Stimulated activated CD8-positive, alpha-beta memory T cell treated with anti-CD3 and anti-CD28 coated beads, Interleukin-4, amount 100 ng/mL, for 1 hour (primary cell): ENCODE data around the gene CABLES2.
"Not testable (repeated sequence)": the region's sequence is repeated elsewhere in the genome, so short reads cannot be mapped to it uniquely, and the experiment has no call there.

Source experiments
- DNase-seq, 2 donors: peaks; one replicate each; pipeline ENCODE4 v3.0.0-alpha.2; 2020; ENCODE audit warnings: low read depth in 2 of 2, low spot score in 1 of 2

The CABLES2 gene

DNA sequence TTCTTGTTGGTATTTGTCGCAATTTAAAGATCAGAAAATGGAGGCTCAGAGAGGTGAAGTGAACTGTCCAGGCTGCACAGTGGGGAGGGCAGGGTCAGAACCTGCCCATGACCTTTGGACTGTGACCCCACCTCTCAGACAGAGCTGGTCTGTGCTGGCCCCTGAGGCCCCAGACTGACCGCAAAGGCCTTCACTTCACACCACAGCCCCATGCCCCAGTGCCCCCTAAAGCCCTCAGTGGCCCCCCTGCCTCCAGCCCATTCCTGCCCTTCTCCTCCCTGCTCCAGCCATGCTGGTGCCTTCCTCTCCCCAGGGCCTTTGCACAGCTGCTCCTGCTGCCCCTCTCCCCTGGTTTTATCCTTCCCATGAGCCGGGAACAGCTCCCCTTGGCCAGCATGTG lies 29.6 kb upstream of the CABLES2 start:
- DNase-seq = no peak

DNA sequence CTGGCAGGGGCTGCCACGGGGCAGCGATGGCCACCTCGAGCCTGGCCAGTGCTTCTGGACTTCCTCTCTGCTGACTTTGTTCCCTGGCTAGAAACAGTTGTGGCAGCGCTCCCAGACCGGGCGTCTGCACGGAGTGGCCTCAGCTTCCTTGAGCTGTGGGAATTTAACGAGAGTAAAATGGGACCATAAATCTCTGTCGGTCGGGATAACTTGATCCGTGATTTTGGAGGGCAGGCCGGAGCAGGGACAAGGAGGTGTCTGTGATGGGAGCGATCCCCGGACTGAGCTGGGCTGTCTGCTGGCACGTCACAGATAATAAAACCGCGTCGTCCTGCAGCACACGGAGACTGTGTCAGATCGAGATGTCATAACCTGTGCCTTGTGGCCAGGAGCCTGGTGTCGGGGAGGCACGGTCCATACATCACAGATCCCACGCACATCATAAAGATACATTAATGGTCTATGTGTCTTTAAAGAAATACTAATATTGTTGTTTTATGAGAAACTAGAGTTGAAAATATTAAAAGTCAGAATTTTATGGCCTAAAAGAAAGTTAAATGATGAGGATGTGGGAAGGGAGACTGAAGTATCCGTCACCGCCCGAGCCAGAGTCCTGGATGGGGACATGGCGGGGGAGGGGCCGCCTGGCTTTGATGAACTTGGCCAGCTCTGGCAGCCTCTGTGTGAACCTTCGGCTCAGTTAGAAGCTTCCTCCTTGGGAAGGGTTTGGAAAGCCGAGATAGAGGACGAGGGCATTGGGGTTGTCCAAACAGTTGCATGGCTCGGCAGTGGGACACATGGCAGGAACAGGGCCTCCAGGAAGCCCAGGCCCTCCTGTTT lies 26.8 kb upstream of the CABLES2 start:
- DNase-seq = no peak

DNA sequence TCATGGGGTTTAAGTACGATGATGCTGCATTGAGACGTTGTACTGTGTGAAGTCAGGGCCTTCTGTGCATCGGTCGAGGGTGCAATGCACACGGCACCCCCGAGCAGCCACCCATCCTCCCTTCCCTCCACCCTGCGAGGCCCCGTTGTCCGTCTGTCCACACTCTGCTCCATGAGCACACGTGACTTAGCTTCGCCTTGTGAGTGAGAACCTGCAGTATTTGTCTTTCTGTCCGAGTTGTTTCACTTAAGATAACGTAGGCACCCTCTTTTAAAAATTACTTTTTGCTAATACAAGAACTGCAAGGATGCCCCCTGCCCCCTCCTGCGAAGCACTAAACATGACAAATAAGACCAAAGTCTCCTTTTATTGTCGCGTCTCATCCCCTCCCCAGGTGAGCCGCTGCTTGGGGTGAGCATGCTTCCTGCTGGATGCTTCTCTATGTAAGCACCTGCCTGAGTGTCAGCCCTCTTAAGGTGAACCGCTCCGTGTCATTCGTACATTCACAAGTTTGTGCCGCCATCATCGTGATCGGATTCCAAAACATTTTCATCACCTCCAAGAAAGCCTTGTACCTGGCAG lies 23.9 kb upstream of the CABLES2 start:
- DNase-seq = no peak

DNA sequence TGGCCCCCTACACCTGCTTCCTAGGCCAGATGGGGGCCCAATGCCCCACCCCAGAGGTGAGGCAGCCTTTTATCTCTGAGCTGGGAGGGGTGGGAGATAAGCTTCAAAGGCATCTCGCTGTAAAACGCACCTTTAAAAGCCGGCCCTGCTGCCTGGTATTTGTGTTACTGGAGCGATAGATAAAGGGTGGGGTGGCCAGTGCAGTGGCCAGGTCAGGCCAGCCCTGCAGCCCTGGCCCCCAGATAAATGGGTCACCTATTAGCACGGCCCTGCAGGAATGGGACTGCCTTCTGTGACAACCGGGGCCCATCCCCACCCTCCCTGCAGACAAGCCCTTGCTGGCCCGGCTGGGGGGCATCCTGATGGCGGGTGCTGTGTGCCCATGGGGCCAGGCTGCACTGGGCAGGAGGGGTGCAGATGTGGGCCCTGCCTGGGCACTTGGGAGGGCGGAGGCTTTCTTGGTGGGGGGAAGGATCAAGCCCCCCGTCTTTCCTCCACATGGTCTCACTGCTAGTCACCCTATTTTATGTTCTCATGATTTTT lies 23.3 kb upstream of the CABLES2 start:
- DNase-seq = no peak

DNA sequence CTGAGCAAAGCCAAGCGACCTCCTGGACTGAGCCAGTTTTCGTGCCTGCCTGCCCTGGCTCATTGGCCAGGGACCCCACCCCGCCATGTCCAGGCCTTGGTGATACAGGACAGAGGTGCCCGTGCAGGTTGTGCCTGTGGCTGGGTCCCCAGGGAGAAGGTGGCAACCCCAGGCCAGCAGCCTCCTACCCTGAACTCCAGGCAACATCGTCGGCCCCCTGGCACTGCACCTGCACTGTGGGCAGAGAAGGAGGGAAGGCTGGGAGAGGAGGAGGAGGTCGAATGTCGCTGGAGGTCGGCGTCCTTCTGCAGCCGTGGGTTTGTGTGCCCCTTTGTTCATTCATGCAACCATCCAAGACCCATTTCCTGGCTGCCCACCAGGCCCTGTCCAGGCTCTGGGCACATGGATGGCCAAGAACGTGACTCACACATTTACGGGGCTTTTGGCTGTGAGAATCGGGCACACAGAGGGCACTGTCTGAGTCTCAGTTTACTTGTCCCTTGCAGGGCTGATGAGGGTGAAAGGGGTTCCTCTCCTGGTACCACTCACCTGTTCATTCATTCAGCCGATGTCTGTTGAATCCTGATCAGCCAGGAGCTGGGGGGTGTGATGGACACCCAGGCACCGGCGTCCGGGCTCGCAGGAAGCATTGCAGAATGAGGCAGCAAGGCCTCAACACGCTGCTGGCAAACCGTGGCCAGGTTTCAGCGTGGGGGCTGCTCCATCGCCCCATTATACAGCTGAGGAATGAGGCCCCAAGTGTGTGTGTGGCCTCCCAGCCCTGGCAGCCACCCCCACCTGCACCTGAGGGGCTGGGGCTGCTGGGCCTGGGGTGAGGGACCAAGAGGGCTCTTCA lies 22.6 kb upstream of the CABLES2 start:
- no peak for DNase-seq

DNA sequence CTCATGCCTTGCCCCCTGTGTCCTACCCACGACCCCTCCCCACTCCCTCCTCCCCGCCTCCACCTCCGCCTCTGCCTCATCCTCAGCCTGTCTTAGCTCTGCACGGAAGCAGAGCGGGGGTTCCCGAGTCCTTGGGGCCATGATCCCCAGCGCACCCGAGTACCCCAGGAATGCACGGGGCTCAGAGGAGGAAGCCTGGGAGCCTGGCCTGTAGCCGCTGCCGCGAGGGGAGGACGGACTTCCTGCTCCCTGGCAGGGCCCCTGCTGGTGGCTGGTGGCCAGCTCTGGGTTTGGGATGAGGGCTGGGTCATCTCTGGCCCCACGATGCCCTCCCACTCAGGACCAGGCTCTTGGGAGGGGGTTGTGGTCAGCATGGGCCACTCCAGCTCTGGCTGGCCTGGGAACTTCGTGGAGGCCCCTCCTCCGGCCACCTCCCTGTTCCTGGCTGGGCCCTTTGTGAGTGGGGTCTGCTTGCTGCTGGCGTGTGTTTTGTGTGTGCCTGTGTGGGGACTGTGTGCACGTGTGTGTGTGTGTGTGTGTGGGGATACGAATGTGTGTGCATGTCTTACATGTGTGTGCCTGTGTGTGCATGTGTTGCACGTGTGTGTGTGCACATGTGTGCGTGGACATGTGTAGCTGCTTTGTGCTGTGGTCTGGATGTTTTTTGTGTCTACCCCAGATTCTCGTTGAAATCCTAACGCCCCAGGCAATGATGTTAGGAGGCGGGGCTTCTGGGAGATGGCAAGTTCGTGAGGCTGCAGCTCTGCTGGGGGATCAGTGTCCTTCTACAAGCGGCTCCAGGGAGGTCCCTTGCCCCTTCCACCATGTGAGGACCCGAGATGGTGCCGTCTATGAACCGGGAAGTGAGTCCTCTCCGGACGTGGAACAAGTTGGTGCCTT lies 21.6 kb upstream of the CABLES2 start:
- no peak for DNase-seq

DNA sequence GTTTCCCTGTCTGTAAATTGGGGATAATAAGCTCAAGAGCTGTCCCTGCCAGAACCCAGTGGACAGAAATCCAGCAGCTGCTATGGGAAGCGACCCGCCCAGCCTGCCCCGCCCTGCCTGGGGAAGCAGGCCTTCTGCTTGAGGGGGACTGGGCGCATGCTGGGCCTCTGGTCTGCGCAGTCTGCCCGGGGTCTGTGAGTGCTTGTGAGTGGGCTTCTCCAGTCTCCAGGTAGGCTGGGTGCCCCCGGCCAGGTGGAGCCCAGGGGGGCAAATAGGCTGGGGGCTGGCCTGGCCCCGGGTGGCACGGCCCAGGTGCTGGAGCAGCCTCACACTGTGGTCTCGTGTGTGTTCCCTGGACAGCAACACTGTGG lies 20.9 kb upstream of the CABLES2 start:
- DNase-seq = no peak

DNA sequence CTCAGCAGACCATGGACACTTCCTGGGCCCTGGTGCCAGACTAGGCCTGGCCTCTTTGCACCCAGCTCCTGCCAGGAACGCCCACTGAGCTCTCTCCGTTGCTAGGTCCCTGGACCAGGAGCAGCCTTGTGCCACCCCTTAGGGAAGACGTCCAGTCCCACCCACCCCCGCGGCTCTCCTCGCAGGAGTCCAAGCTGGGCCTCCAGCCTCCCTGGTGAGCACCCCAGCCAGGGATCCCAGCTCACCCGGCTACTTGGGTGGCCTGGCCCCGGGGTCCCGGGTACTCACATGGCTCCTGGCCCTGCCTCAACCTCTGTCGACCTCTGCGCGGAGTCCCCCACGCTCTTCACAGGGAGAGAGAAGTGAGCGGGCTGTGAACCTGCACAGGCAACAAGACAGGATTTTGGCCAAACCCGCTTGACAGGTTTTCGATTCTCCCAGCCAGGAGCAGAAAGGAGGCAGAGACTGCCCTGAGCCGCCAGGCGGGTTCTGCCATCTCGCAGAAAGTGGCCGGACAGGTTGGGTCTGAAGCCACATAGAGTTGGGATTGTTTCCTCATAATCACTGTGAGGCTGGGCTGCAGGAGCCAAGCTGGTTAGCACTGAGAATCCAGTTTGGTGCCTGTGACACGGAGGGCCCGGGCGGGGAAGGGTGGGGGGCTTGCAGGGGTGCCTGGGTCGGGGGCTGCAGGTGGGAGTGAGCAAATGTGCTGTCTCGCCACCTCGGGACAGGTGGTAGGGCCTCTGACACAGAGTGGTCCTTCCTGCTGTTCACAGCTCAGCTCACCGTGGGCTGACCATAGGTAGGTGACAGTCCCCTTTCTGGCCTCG lies 20.3 kb upstream of the CABLES2 start, which contains the start of gene RBBP8NL:
TSS of gene RBBP8NL (minus strand) at position 368 of the 830 bp plus-strand sequence. CDS start 7,892 bp downstream, outside the sequence.
- DNase-seq = no peak

DNA sequence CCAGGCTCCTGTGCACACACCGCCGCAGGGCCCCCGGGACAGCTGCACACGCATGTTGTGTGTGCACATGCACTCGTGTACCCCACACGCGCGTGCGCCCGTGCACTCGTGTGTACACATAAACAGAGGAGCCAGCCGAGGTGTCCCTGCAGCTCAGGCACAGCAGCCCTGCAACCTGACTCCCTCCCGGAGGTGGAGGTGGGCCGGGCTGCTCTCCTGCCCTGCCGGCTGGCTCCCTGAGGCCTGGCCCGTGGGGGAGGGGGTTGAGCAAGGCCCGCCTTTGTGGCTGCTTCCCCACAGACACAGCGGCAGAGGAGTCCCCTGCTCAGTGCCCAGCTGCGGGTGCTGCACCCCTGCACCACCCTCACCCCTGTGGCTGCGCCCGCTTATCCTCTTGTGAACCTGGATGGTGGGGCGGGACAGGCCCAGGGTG lies 19.6 kb upstream of the CABLES2 start:
- no peak for DNase-seq

DNA sequence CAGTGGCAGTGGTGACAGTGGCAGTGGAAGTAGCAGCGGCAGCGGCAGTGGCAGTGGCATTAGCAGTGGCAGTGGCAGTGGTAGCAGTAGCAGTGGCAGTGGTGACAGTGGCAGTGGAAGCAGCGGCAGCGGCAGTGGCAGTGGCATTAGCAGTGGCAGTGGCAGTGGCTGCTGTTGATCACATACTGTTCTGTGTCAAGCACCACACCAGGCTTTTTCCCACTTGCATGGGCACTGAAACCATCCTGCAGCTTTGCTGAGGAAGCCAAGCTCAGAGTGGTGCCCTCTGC lies 18.9 kb upstream of the CABLES2 start:
- DNase-seq = not testable (repeated sequence)

DNA sequence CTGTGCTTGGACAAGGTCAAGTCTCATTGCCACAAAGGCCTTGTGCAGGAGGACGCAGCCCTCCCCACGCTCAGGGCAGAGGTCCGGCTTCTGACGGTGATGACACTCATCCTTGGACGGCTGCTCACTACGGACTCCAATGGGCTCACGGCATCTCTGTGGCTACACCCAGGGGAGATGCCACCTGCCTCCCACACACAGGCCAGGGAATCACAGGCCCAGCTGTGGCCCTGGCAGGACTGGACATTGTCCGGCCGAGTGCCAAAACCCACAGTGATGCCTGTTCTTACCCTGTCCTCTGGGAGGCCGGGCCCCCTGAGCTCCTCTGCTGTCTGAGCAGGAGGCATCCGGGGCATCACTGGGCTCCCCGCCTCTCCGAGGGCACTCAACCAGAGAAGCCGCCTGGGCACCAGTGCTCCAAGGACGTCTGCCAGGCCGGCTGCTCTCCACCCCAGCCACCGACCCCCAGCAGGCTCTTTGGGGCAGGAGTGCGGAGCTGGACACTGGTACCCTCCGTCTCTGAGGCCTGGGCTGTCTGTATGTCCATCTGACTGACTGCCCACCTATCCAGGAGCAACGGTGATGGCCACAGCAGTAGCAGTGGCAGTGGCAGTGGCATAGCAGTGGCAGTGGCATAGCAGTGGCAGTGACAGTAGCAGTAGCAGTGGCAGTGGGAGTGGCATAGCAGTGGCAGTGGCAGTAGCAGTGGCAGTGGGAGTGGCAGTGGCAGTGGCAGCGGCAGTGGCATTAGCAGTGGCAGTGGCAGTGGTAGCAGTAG lies 18.4 kb upstream of the CABLES2 start:
- DNase-seq = no peak

DNA sequence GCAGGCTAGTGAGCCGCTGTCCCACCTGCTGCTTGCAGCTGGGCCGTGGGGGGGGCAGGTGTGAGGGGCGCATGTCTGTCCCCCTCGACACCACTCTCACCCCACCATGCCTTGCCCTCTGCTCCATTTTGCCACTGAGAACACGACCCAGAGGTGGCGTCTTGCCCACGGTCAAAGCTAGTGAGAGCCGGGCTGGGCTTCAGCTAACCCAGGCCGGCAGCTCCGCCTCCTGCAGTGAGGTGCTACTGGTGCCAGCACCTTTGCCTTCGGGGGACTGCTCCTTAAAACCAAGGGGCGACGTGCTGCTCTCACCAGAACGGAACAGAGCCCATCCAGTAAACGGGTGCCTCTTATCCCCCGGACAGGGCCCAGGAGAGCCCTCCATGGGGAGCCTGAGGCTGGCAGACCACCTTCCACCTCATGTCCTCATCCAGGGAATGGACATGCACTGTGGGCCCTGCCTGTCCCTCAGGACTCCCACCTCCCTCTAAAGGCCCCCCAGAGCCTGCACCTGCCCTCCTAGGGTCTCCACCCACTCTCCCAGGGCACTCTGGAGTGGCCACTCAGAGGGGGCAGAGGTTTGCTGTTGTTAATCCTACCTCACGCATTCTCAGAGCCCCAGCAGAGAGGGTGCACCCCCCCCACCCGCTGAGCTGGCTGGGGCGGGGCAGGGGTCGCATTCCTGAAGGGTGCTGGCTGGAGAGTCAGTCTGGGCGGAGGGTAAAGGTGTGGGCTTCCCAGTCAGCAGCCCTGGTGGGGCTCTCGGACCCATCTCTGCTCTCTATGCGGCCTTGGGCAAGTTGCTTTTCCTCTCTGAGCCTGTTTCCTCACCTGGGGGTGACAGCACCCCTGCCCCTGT lies 17.4 kb upstream of the CABLES2 start:
- DNase-seq = no peak

DNA sequence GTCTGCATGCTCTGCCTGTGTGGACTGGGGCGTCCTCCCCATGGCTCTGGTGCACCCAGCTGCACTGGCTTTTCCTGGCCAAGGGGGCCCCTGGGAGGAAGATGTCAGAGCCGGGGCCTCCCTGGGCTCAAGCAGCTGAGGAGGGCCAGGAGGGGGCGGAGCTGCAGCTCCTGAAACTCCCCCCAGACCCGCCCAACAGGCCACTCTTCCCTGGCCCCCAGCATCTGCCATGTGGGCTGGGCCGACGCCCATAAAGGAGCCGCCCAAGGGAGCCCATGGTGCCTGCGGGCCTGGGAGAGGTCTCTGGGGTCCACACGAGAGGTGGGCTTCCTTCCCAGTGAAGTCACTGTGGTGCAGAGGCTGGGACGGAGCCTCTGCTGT lies 16.2 kb upstream of the CABLES2 start:
- no peak for DNase-seq

DNA sequence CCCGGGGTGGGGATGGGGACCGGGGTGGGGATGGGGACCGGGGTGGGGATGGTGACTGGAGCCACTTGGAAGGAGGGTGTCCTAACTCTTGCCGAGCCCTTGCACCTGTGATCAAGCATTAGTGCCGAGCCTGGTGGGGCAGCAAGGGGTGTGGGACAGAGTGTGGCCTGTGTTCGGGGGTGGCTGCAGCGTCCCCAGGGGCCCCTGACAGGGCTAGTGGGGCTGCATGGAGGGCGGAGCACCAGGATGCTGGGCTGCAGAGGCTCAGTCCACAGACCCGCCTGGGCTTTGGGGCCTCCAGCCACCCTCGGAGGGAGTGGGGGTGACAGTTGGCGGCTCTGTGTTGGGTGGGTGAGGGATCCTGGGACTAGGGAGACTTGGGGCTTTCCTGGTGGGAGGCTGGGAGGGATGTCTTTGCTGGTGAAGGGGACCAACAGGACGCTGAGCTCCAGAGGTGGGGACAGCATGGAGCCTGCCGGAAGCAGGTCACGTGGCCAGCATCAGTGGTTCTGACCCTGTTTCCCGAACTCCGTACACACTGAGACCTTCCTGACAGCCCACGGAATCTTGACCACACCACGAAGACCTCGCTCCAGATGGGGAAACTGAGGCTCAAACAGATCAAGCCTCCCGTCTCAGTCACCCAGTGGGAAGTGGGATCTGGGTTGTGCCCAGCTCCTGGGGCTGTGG lies 15.7 kb upstream of the CABLES2 start:
- no peak for DNase-seq

DNA sequence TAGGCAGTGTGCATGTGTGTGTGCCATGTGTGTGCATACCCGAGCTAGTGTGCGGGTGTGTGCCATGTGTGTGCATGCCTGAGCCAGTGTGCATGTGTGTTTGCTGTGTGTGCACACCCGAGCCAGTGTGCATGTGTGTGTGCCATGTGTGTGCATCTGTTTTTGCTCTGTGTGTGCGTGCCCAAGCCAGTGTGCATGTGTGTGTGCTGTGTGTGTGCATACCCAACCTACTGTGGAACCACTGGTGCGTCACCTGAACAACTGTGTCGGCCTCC lies 14.6 kb upstream of the CABLES2 start:
- no peak for DNase-seq

DNA sequence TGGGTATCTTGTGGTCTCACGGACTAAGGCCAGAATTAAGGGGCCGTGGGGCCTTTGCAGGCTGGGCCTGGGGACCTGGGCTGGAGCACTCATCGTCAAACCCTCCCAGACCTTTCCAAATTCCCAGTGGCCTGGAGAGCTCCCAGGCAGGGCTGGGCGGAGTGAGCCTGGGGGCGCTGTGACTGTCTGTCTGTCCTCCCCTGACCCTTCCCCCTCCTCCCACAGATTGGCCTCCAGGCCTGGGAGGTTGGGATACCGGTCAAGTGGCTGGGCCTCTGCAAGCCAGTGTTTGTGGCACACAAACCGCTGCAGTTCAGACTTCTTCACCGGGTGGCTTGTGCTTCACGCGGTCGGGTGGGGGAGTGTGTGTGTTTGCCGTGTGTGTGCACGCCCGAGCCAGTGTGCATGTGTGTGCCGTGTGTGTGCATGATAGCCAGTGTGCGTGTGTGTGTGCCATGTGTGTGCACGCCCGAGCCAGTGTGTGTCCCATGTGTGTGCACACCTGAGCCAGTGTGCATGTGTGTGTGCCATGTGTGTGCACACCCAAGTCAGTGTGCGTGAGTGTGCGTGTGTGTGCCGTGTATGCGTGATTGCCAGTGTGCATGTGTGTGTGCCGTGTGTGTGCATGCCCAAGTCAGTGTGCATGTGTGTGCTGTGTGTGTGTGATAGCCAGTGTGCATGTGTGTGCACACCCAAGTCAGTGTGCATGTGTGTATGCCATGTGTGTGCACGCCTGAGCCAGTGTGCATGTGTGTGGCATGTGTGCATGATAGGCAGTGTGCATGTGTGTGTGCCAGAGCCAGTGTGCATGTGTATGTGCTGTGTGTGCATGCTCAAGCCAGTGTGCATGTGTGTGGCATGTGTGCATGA lies 14.0 kb upstream of the CABLES2 start:
- DNase-seq = no peak

DNA sequence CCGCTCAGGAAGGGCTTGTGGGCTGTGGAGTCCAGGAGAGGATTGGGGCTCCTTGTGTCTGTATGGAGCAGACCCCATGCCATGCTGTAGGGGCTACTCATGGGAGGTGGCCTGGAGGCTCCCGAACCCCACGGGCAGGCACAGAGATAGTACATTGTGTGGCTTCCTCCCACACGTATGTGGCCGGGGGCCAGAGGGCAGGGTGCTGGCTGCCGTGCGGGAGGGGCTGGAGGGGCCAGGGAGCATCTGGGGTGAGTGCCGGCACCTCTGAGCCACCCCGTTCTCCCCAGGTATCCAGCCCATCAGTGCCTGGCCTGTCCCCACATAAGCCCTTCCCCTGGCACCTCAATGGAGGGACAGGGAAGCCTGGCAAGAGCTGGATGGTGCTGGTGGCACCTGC lies 12.7 kb upstream of the CABLES2 start:
- DNase-seq = no peak
